DOHH2 (cell line): Measurements from ENCODE around the gene TMCC3.
"Not testable (repeated sequence)": the region's sequence is repeated elsewhere in the genome, so short reads cannot be mapped to it uniquely, and the experiment has no call there.

Source experiments
- EZH2phosphoT487 ChIP-seq: fragments of 200-600 bp; sonication (generic); IDR thresholded peaks from 2 replicates; pipeline ENCODE4 v1.6.1; 2017; ENCODE audit warnings: borderline replicate concordance, mild to moderate bottlenecking, antibody characterized with exemption, low read length, moderate library complexity, mixed read lengths
- TF ChIP-seq, protein P1 (sequence below): fragments of 200-600 bp; sonication (generic); IDR thresholded peaks from one replicate; pipeline ENCODE4 v1.5.1; 2014; ENCODE audit warnings: antibody characterized with exemption, mild to moderate bottlenecking, low read depth, low read length; ENCODE audit not compliant: poor library complexity, severe bottlenecking

DNA sequence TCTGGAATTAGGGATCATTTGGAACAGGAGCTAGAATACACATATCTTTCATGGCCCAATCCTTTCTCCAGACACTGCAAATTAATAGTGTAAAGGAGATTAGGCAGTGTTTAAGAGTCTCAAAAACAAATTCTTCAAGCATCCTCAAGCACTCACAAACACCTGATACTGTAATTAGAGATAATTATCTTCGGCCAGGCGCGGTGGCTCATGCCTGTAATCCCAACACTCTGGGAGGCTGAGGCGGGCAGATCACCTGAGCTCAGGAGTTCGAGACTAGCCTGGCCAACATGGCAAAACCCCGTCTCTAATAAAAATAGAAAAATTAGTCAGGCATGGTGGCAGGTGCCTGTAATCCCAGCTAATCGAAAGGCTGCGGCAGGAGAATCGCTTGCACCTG, 57.6 kb downstream of the TMCC3 start:
- TF ChIP-seq, protein P1, sequence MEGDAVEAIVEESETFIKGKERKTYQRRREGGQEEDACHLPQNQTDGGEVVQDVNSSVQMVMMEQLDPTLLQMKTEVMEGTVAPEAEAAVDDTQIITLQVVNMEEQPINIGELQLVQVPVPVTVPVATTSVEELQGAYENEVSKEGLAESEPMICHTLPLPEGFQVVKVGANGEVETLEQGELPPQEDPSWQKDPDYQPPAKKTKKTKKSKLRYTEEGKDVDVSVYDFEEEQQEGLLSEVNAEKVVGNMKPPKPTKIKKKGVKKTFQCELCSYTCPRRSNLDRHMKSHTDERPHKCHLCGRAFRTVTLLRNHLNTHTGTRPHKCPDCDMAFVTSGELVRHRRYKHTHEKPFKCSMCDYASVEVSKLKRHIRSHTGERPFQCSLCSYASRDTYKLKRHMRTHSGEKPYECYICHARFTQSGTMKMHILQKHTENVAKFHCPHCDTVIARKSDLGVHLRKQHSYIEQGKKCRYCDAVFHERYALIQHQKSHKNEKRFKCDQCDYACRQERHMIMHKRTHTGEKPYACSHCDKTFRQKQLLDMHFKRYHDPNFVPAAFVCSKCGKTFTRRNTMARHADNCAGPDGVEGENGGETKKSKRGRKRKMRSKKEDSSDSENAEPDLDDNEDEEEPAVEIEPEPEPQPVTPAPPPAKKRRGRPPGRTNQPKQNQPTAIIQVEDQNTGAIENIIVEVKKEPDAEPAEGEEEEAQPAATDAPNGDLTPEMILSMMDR: not testable (repeated sequence)
- TF ChIP-seq EZH2phosphoT487: not testable (repeated sequence)
